GM18498 (cell line): ENCODE results near the gene ADGRG4.

ENCODE experiments used
- ATAC-seq: cut with Tn5 transposase; IDR thresholded peaks from one replicate; pipeline ENCODE4 v1.9.1; 2021; ENCODE audit warnings: mild to moderate bottlenecking, moderate library complexity; ENCODE audit not compliant: unreplicated experiment

The ADGRG4 gene

DNA sequence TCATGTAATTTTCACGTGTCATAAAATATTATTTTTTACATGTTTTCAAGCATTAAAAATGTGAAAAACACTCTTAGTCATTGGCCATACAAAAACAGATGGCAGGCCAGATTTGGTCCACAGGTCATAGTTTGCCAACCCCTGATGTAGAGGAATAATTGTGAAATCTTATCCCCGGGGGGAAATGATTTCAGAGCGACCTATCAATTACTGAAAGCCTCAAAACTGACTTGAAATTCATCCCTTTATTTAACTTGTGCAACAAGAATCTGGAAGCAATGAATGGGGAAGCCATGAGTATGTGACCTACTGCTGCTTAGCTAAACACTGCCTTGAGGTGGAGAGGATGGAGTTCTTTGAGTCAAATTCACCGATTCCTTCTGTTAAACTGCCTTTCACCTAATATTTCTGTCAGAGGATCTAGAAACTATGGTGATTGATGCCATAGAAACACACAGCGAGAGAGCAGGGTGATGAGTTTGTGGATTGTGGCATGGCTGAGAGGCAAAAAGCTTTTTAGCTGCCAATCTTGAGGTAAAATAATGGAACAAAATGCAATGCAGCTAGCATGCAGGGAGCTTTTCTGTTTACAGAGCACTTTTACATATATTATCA lies 156.6 kb downstream of the ADGRG4 start:
- no peak for ATAC-seq

DNA sequence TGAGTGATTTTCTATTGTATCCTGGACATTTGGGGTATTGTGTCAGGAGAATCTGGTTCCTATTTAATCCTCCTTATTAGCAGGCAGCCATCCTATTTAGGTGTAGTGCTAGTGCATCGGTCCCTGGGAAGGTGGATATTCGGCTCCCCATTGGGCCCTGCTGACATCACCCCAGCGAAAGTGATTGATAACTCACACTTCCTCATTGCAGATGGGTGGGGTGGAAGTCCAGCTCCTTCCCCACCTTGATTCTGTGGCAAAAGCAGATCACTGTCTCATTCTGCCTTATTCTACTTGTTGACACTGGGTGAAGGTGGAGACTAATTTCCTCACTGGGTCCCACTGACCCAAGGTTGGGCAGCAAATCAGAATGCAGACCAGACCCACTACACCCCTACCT lies 163.8 kb downstream of the ADGRG4 start:
- no peak for ATAC-seq
